K562 (cell line): ENCODE results near the gene CEP131. TPM values are rescaled to one million over a fixed set of nuclear protein-coding genes. Genes with fewer than 3 reads are reported as not detected.

Experiments
- ATAC-seq: fragments of 200-7000 bp; cut with Tn5 transposase; 3 replicates; pipeline ENCODE4 v1.9.1; 2020; ENCODE audit warnings: moderate library complexity
- BruUV-seq: library from RNA; stranded (reverse); fragments of 400-500 nt; replicated peaks from 2 replicates; lab custom pipeline; 2021; lab: Mats Ljungman, UMichigan
- CTCF ChIA-PET: fragments of 300-600 bp; formaldehyde crosslinking; extraction: SDS; loops from one replicate; lab custom pipeline; 2021; ENCODE audit warnings: low intra/inter-chr PET ratio; lab: Yijun Ruan, JAX
- POLR2A ChIA-PET: fragments of 300-600, 350-650 bp; sonication (Branson Sonifier 250); formaldehyde crosslinking; extraction: SDS; loops from one replicate; lab custom pipeline; 2021; ENCODE audit warnings: antibody characterized with exemption, inconsistent platforms; lab: Yijun Ruan, JAX
- DNase-seq, 4 experiments: peaks; one replicate each; pipeline versions ENCODE4 v3.0.0 to v3.0.0-alpha.2; 2011 to 2018; ENCODE audit warnings: low spot score in 3 of 4, mixed read lengths in 3 of 4; ENCODE audit errors: extremely low read depth in 1 of 4
- FAIRE-seq: peaks from 2 replicates; lab custom pipeline; 2011; peaks lifted over from hg19 to GRCh38; lab: Jason Lieb, UNC
- H2AFZ ChIP-seq: 2 replicates; pipeline ENCODE4 v1.6.0; 2011; ENCODE audit warnings: low read depth, low read length, control low read depth, inconsistent platforms
- H3K27ac ChIP-seq: fragments of 200-600 bp; 3 replicates; pipeline ENCODE4 v1.8.0; 2011; ENCODE audit warnings: low read depth, mild to moderate bottlenecking, control low read depth, inconsistent platforms, low read length, moderate library complexity, mixed read lengths; ENCODE audit errors: extremely low read depth
- H3K27me3 ChIP-seq, 2 experiments: fragments of 300-600 bp in 1 of 2; 2 replicates in 1 of 2; 3 replicates in 1 of 2; pipeline versions ENCODE4 v1.6.0 to v1.8.0; 2011; ENCODE audit warnings: inconsistent platforms in 2 of 2, low read length in 2 of 2, mild to moderate bottlenecking in 1 of 2, mixed read lengths in 1 of 2, moderate library complexity in 1 of 2; ENCODE audit not compliant: control insufficient read depth in 2 of 2, insufficient read depth in 2 of 2
- H3K36me3 ChIP-seq: fragments of 300-600 bp; 3 replicates; pipeline ENCODE4 v1.8.0; 2011; ENCODE audit warnings: mild to moderate bottlenecking, low read length, inconsistent platforms; ENCODE audit not compliant: control insufficient read depth, insufficient read depth
- H3K4me1 ChIP-seq, 2 experiments: fragments of 200-600 bp in 1 of 2; replicated peaks in 1 of 2; 2 replicates in 1 of 2; 3 replicates in 1 of 2; pipeline versions ENCODE4 v1.5.1 to v1.8.0; 2011; ENCODE audit warnings: inconsistent platforms in 2 of 2, low read length in 2 of 2, mild to moderate bottlenecking in 1 of 2, mixed read lengths in 1 of 2, moderate library complexity in 1 of 2; ENCODE audit not compliant: control insufficient read depth in 2 of 2, insufficient read depth in 2 of 2
- H3K4me2 ChIP-seq: 2 replicates; pipeline ENCODE4 v1.6.1; 2011; ENCODE audit warnings: low read length, control low read depth, inconsistent platforms, mixed read lengths; ENCODE audit not compliant: insufficient read depth
- H3K4me3 ChIP-seq: fragments of 200-600 bp; sonication (generic), shearing (Covaris generic); 2 replicates; pipeline ENCODE4 v1.5.1; 2016; ENCODE audit warnings: control low read depth, inconsistent platforms
- H3K79me2 ChIP-seq: fragments of 200-600 bp; 3 replicates; pipeline ENCODE4 v1.8.0; 2011; ENCODE audit warnings: low read length, inconsistent platforms; ENCODE audit not compliant: control insufficient read depth, insufficient read depth
- H3K9ac ChIP-seq, 2 experiments: 2 replicates each; pipeline versions ENCODE4 v1.6.0 to v1.6.1; 2011; ENCODE audit warnings: low read depth in 2 of 2, low read length in 2 of 2, control low read depth in 1 of 2, inconsistent platforms in 1 of 2, mild to moderate bottlenecking in 1 of 2, mixed read lengths in 1 of 2; ENCODE audit not compliant: insufficient read depth in 1 of 2
- H3K9me1 ChIP-seq: one replicate; pipeline ENCODE4 v1.6.0; 2011; ENCODE audit warnings: inconsistent platforms, mild to moderate bottlenecking, low read length, moderate library complexity; ENCODE audit not compliant: control insufficient read depth, insufficient read depth
- H3K9me3 ChIP-seq: replicated peaks from 2 replicates; pipeline ENCODE4 v1.5.1; 2011; ENCODE audit warnings: low read depth, low read length, inconsistent platforms; ENCODE audit not compliant: control insufficient read depth, insufficient read depth
- H4K20me1 ChIP-seq: replicated peaks from 2 replicates; pipeline ENCODE4 v1.6.1; 2011; ENCODE audit warnings: low read length, inconsistent platforms, mixed read lengths; ENCODE audit not compliant: control insufficient read depth, insufficient read depth
- DACH1 ChIP-seq: fragments of 450-650 bp; IDR thresholded peaks from 2 replicates; pipeline ENCODE4 v1.6.1; 2018; ENCODE audit not compliant: partially characterized antibody
- NFATC3 ChIP-seq: fragments of 450-650 bp; IDR thresholded peaks from 2 replicates; pipeline ENCODE4 v1.6.1; 2017; ENCODE audit warnings: mild to moderate bottlenecking
- POLR2G ChIP-seq: fragments of 200-400 bp; formaldehyde crosslinking; IDR thresholded peaks from 2 replicates; pipeline ENCODE4 v1.6.1; 2017; ENCODE audit warnings: low read depth, mild to moderate bottlenecking, antibody characterized with exemption, low read length, moderate library complexity
- RBFOX2 ChIP-seq: fragments of 200-400 bp; formaldehyde crosslinking; IDR thresholded peaks from 2 replicates; pipeline ENCODE4 v1.6.1; 2017; ENCODE audit warnings: low read depth, mild to moderate bottlenecking, low read length, moderate library complexity
- TGIF2 ChIP-seq: sonication (generic); formaldehyde crosslinking; IDR thresholded peaks from 2 replicates; pipeline ENCODE4 v1.8.1; 2022; ENCODE audit warnings: mild to moderate bottlenecking, missing genetic modification reagents, moderate library complexity
- ZNF644 ChIP-seq: fragments of 200-800 bp; sonication (Bioruptor generic); IDR thresholded peaks from 2 replicates; pipeline ENCODE4 v1.6.1; 2016; ENCODE audit warnings: low read depth, missing genetic modification characterization, missing compliant biosample characterization
- ZNF764 ChIP-seq: fragments of 250-450 bp; sonication (Bioruptor Pico); IDR thresholded peaks from 2 replicates; pipeline ENCODE4 v1.4.0; 2020; ENCODE audit warnings: low read depth, mild to moderate bottlenecking, moderate library complexity
- WGBS: fragments of 100-300 bp; shearing (Covaris generic); methylation state at CpG from one replicate; pipeline ENCODE4 v1.1.6; 2016; ENCODE audit warnings: low coverage, mixed read lengths; ENCODE audit not compliant: insufficient coverage; ENCODE audit errors: missing lambda C conversion rate; 5-methylcytosine and 5-hydroxymethylcytosine counted together
- in situ Hi-C: fragments of 300-500 bp; cut with MboI; formaldehyde crosslinking; loops from 4 replicates; pipeline ENCODE4 v1.15.0; 2018; ENCODE audit warnings: inconsistent platforms, mixed read lengths
- intact Hi-C: fragments of 100-400 bp; cut with micrococcal nuclease; formaldehyde crosslinking; loops from 2 replicates; pipeline ENCODE4 v1.14.2; 2022
- polyA plus RNA-seq, 8 experiments: library from polyadenylated mRNA; depleted of rRNA in 4 of 8; stranded (reverse) in 5 of 8; unstranded in 3 of 8; fragments of >200 nt; fragmentation: Nextera tagmentation in 2 of 8; fragmentation: Illumina TruSeq in 1 of 8; extraction: Ambion mirVana in 2 of 8; extraction: Trizol in 1 of 8; gene quantifications; 2 replicates each; pipeline versions ENCODE4 v1.2.1 to v1.2.3, GENCODE V29; 2011 to 2014; ENCODE audit warnings: inconsistent platforms in 1 of 8, missing spikeins in 1 of 8
- total RNA-seq, 7 experiments: library from RNA; depleted of rRNA in 6 of 7; stranded (reverse); fragments of >200 nt in 6 of 7; fragmentation: Illumina TruSeq in 2 of 7; extraction: Trizol in 2 of 7; gene quantifications; 2 replicates each; pipeline versions ENCODE4 v1.2.1 to v1.2.3, GENCODE V29; 2011 to 2021; ENCODE audit warnings: low replicate concordance in 1 of 7

The CEP131 gene
- total and polyA plus RNA-seq, 9 of the 15 experiments (the other 6 are each of a cell fraction or from before 2014, with no cell fraction given) = 0.24 to 21.2 (median 2.3) TPM

- TF ChIP-seq RBFOX2 = peak; percentile 27; the same call in 1 of the 2 replicates
- peak; percentile 77 for TF ChIP-seq POLR2G
- TF ChIP-seq, all 486 proteins: peak for 10
These were observed 21.7 kb upstream of the CEP131 start (continued) for GRCh38 chr17:81244358-81245023.

- ChIA-PET POLR2A (no interaction called here), CTCF (no interaction called here)
- in situ Hi-C loops = loop anchor here (25.0 kb wide), 1 partner anchor 106 kb away; no protein-coding TSS in a partner anchor
- Histone ChIP-seq H3K9me3 (no peaks in the 10 kb centered on the region), H3K27me3 (no peaks in the 10 kb centered on the region), H3K79me2 (peaks cover 29% of the 10 kb centered on the region), H4K20me1 (peaks cover 6% of the 10 kb centered on the region; the same call in 1 of the 2 replicates), H3K4me3 (no peak overlapping the region), H3K27ac (no peak overlapping the region), H3K4me2 (no peak overlapping the region), H2AFZ (no peak overlapping the region), H3K4me1 (peaks cover 5 to 85% of the 10 kb centered on the region in 2 experiments; a peak in 4 of 5 replicates), H3K9ac (peak overlapping the region in 1 of 2 experiments; percentile 1; a peak in 1 of 4 replicates), H3K36me3 (peaks cover 19% of the 10 kb centered on the region; the same call in 1 of the 3 replicates)
- BruUV-seq = no TSS peak
- FAIRE-seq = no peak
- intact Hi-C loops = no loop called here
- ATAC-seq = no peak
- DNase-seq = no peak
- no CpG with 5 or more reads among the region's 10 CpGs for WGBS
- TF ChIP-seq NFATC3 (no peak), DACH1 (no peak), TGIF2 (CRISPR knock-in tag) (no peak), ZNF764 (CRISPR knock-in tag) (no peak), RBFOX2 (no peak), ZNF644 (tag) (no peak), POLR2G (peak; percentile 41)
- TF ChIP-seq, all 486 proteins: peak for 1
- H3K9me1 ChIP-seq = no peaks in the 10 kb centered on the region
These were observed 20.5 kb upstream of the CEP131 start for GRCh38 chr17:81243333-81243664.
